ENCODE measurements around the gene CACNA1C.

The CACNA1C gene

DNA sequence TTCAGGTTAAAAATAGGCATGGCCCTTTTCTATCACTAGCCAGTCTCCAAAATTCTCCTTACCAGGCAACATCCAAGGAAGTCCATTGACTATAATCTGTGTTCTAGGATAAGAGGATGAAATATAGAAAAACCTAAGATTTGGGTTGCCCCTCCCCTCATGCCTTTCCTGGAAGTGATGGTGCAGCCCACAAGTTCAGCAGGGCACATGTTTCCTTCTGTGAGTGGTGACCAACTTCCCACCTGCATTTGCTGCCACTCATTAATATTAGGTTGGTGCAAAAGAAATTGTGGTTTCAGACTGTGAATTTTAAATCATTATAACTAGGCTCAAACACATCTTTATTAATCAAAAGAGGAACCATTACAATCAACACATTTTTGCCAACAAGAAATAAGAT, 491.4 kb downstream of the CACNA1C start:
- DNase-seq (ENCODE audit: low spot score), result no peak

GRCh38 chr12:2547273-2548044, 494.7 kb downstream of the CACNA1C start:
- no peak for DNase-seq (ENCODE audit: low spot score)

DNA sequence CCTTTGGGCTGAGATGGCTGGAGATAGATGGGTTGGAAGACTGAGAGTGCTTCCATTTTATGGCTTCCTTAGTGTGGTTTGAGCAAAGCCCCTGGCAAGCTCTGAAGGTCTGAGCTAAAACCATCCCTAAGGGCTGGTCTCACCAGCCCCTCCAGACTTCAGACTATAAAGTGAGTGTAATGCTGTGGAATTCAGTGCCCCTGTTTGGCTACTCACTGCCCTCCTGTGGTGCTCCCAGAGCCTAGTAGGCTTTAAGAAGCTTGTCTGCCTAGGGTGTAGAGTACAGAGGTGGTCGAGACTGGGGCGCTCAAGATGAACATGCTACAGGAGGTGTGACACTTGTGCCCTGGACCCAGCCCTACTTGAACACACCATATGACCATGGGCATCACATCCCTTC, 495.3 kb downstream of the CACNA1C start:
- no peak for DNase-seq (ENCODE audit: low spot score)

GRCh38 chr12:2550561-2551411, 498.0 kb downstream of the CACNA1C start:
- DNase-seq (ENCODE audit: low spot score), result peak; percentile 35

DNA sequence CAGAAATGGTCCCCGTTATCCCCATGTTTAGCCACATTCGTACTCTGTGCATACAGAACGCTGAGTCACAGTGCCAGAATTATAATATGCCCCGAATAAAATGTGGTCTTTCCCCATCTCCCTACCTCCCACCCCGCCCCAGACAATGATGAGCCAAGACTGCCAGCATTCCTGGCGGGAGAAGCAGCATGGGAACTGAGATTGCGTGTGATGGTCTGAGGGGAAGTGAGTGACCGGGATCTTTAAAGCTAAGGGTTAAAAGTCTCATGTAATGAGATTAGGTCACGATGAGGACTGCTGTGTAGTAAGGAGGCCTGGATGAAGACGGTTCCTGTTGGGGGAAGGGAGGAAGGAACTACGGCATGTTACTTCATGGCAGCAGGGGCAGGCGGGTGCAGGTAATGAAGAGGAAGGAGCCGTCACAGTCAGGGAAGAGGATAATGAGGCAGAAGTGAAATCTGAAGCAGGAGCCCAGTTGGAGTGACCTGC, 498.7 kb downstream of the CACNA1C start:
- no peak for DNase-seq (ENCODE audit: low spot score)

- DNase-seq (ENCODE audit: low spot score), result no peak
Observed at GRCh38 chr12:2552000-2552756, 499.4 kb downstream of the CACNA1C start.

DNA sequence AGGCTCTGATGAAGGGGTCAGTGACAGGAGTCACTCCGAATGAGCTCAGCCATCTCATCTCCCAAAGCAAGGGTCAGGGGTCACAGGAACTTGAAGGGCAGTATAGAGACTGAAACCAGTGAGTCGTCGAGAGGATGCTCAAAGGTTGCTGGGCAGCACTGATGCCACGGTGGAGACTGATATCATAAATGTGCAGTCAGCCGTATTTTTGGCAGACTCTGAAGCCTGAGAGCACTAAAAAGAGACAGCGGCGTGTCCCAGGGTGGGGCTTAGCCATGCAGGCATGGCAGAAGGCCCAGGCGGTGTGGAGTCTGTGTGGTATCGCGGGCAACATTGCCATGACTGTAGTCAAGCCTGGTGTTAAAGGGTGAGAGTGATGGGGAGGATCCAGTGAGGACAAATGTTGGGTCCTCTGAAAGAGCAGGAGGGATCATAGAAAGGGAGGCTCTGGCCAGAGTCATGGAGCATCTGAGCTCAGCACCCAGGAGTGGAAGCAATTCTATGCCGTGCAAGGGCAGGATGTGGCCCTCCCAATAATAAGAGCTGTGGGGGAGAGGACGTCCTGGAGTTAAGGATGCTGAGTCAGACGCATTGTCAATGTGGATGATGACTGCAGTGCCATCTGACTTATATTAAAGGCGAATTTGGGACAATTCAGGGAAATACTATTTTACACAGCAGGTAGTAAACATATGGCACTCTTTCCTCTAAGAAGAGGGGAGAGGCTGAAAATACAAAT, 500.8 kb downstream of the CACNA1C start:
- DNase-seq (ENCODE audit: low spot score), result no peak

GRCh38 chr12:2555487-2556082, 502.8 kb downstream of the CACNA1C start:
- peak; percentile 25 for DNase-seq (ENCODE audit: low spot score)

DNA sequence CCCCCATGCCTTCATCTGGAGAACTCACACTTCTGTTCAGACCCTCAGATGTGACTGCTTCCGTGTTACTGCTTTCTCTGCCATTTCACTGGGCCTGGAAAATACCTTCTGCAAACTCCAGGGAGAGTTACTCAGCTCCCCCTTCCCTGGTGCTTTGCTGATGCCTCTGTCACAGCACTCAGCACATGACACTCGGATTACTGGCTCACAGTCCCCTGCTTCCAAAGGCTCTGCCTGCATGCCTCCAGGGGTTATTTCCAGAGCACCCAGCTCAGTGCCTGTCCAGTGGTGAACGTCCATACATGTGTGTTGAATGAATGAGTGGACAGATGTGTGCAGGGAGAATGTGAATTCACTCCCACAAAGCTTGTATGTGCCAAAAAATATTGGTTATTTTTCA, 504.8 kb downstream of the CACNA1C start:
- no peak for DNase-seq (ENCODE audit: low spot score)

GRCh38 chr12:2559931-2560330, 507.1 kb downstream of the CACNA1C start:
- DNase-seq (ENCODE audit: low spot score), result no peak

DNA sequence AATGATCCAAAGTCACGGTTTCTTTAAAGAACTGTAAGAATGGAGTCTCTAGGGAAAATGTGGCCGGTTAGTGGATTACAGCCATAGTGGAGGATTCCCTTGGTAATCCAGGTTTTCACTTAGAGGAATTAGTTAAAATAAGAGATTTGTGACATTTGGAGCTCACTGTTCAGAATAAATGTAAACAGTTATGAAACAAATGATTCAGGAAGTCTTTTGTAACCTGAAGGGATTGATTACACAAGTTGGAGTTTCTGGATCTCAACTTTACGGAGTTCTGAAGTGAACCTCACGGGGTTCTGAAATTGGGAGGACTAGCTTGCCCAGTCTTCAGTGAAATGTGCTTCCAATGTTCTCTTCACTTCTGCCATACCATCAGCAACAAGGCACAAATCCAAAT, 507.6 kb downstream of the CACNA1C start:
- DNase-seq (ENCODE audit: low spot score), result no peak

- DNase-seq (ENCODE audit: low spot score), result no peak
Observed at GRCh38 chr12:2561367-2561766, 508.6 kb downstream of the CACNA1C start.

- no peak for DNase-seq (ENCODE audit: low spot score)
Observed at GRCh38 chr12:2562400-2562799, 509.6 kb downstream of the CACNA1C start.

DNA sequence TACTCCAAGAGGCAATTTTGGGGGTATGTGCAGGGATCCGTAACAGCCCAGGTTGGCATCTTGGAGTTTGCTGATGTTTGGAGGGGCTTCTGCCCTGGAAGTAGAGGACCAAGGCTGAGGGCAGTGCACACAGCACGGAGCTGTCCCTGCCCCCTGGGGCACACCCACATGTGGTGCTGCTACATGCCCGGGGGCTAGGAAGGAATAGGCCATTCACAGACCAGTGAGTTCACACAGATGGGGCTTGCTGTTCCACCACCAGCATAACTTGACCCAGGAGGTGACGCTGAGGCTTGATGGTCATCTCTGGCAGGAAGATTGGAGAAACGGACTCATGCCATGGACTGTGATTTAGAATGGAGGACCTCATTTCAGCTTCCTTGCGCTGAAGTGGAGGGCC, 510.9 kb downstream of the CACNA1C start:
- no peak for DNase-seq (ENCODE audit: low spot score)

- no peak for DNase-seq (ENCODE audit: low spot score)
Observed at GRCh38 chr12:2566161-2566560, 513.4 kb downstream of the CACNA1C start.

GRCh38 chr12:2567711-2568110, 514.9 kb downstream of the CACNA1C start:
- DNase-seq (ENCODE audit: low spot score), result no peak

DNA sequence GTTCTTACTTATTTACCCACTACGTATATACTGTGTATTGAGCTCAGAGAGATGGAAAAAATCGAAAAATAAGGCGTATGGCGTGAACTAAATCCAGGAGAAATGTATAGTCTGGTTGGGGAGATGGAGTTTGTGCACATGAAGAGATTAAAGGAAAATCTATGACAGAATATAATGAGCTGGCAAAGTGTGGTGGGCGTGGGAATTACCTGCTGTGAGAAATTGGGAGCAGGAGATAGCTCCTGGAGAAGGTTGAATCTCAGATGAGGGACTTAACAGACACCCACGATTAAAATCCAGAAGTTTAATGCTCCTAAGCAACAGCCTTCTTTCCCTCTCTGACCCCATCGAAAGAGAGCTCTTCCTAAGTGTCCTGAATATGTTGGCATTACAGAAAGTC, 517.8 kb downstream of the CACNA1C start:
- DNase-seq (ENCODE audit: low spot score), result no peak

GRCh38 chr12:2574355-2574935, 521.7 kb downstream of the CACNA1C start:
- no peak for DNase-seq (ENCODE audit: low spot score)

DNA sequence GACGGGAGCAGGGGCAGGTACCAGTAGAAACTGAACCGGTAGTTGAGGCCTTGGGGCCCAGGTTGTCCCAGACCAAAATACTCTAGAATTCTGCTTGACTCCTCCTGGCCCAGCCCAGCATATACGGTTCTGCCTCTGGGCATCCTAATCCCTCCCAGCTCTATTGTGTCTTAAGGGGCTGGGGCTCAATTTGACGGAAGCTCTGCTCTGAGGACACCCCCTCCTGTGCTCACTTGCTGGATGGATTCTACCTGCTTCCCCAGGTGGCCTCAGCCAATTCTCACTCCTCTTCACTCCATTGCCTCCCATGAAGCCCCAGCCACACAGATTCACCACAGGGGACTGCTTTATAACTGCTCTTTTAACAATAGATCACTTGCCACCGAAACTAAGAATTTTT, 522.5 kb downstream of the CACNA1C start:
- no peak for DNase-seq (ENCODE audit: low spot score)

GRCh38 chr12:2578211-2578610, 525.4 kb downstream of the CACNA1C start:
- DNase-seq (ENCODE audit: low spot score), result no peak

DNA sequence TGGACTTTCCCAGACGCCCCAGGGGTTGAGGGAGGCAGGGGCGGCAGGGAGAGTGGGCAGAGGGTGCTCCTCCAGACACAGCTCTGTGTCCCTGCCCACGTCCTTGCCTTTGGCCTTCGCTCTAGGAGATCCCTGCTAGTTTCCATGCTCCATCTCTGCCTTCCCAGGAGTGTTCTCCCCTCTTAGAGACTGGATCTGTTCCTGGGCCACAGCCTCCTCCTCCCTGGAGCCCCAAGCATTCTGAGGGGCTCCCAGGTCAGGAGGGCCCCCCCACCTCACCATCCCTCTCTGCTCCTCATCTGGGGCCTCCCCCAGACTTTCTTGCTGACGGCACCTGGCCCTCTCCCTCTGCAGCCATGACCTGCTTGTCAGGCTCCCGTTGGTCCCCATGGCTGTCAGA, 526.0 kb downstream of the CACNA1C start:
- no peak for DNase-seq (ENCODE audit: low spot score)

Data from SK-N-DZ (cell line).